ENCODE measurements around the gene TMPRSS6.

TMPRSS6 gene

DNA sequence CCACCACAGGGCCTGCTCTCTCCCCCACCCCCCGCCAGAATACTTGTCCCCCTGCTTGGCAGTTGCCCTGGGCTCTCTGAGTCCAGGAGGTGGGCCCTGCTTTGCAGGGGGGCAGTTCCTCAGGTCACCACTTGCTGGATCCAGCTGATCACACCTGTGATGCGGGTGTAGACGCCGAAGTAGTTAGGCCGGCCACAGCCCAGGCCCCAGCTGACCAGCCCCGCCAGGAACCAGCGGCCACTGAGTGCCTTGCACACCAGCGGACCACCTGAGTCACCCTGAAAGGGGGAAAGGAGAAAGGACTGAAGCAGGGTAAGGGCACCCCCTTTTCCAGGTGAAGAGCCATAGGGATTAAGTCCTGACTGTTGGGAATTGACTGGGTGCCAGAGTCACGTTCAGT lies 43.6 kb downstream of the TMPRSS6 start:
- no peak for DNase-seq (ENCODE audit: low read depth)

DNA sequence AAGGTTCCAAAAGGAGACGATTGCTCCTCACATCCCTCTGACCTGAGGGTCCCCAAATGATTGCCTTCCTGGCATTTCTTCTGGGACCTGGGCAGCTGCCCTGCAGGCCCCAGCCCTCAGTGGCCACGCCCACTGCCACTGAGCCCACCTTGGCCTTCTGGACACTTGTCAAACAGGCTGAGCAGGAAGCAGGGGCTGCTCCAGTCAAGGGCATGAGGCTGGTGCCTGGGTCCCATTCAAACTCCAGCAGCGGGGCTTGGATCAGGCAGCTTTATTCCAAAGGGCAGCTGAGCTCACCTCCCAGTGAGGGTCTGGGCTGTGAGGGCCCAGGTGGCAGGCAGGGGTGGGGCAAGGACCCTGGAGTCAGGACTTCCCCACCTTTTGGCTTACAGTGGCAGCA lies 44.3 kb downstream of the TMPRSS6 start:
- no peak for DNase-seq (ENCODE audit: low read depth)

DNA sequence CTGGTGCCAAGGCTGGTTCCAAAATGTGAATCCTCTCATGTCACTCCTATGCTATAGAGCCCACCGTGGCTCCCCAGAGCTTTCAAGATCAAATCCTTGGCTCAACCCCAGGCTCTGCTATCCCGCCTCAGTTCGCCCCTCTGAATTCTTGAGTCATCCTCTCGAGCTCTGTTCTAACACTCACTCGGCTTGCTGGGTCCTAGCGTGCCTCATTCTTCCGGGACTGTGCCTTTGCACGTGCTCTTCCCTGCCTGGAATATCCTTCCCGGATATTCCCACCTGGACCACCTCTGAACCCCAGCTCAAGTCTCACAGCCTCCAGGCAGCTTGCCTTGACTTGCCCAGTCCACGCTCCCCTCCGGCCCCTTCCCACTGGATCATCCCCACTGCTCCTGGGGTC lies 45.0 kb downstream of the TMPRSS6 start:
- DNase-seq (ENCODE audit: low read depth) = no peak

DNA sequence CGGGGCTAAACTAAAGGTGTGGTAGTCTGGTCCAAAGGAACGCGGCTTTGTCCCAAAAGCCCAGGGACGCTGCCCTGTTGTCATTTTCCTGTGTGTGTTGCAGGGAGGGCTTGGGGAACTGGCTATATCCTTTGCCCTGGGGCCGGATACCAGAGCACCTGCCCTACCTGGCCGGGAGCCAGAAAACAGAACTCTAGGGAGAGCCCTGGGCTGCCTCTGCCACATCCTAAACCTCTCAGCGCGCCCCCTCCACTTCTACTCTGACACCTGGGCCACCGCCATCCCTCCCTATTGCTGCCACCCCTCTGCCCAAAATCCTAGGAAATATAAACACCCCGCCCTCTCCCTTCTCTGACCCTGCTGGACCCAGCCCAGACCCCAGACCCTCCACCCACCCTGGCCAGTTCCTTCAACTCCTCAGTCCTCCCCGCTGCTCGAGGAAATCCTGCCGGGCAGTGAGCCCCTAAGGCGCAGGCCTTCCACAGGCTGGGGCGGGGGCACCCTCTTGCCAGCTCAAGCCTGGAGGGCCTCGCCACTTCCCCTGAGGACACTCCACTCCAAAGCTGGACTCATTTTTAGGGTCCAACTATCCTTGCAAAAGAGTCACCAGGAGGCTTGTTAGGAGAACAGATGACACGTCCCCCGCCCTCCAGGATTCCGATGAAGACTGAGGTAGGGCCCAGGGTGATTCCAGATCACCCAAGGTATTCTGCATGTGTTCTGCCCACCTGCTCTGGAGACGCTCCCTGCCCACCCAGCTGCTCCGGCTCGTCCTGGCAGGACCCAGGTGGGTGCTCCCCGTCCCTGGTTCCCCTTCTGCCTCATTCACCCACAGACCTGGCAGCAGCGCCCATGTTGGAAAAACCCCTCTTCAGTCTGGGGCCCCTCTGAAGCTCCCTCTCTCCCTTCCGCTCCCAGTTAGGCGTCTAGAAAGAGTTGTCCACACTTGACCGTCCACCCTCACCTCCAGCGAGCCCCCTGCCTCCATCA lies 45.8 kb downstream of the TMPRSS6 start:
- DNase-seq (ENCODE audit: low read depth) = no peak

DNA sequence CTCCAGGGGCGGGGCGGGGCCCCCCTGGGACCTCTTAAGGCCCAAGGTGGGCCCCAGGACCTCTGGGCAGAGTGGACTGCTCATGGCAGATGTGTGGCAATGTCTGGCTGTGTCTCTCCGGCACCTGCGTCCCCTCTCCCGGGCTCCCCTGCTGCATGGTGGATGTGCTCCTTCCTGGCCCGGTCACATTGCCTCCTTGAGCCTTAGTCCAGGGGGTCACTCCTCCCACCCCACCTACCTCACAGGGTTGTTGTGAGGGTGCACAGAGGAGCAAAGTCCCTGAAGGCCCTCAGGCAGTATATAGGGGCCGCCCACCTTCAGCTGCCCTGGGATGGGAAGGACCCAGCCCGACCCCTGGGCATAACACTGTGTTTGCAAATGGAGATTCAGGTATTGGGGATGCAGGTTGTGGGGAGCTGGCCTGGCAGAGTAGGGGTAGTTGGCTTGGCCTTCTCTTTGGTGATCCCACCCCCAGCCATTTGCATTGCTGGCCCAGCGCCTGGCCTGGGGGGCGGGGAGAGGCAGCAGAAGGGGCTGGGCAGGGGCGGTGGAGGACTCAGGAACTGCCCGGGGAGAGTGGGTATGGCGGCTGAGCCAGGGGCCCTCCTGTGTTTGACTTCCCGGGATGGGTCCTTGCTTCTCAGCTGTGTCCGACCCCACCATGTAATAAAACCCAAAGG lies 46.7 kb downstream of the TMPRSS6 start:
- DNase-seq (ENCODE audit: low read depth) = no peak

DNA sequence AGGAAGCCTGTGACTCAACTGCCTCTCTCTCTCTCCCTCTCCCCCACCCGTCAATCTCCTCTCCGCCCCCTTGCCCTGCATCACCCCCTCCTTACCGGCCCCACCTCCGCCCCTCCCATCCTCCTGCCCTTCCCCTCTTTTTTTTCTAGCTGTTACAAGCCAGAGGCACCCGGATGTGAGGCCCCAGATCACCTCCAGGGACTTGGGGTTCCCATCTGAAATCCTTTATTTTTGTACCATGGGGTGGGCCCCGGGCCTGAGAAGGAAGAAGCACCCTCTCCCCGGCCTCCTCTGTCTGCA lies 47.2 kb downstream of the TMPRSS6 start:
- no peak for DNase-seq (ENCODE audit: low read depth)

DNA sequence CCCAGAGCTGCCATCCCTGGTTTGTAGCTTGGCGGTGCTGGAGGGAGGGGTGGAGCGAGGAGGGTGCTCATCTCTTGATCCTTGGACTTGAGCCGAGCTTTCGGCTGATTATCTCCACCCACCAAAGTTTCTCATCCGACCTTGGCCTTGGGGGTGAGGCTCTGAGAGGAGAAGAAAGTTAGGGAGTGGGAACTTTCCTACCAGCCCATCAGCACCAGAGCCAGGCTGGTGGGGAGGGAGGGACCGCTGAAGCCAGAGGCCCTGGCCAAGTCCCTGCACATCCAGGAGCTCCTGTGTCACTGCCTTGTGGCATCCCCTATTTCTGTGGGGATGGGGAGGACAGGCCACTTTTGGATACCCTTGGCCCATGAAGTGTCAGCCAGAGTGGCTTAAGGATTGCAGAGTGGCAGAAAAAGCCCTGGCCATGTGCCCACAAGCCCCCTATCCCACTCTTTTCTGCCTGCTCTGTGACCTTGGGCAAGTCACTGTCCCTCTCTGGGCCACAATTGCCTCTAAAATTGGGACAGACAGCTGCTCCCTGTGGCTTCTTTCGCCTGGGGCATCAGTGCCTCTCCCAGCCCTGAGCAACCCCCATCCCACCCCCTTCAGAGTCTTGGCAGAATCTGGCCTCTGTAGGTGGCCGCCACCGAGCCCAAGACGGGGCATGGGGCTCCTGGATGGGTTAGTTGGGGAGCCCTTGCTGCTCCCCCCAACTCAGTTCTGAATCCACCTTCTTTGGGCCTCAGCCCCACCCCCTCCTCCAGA lies 47.7 kb downstream of the TMPRSS6 start:
- no peak for DNase-seq (ENCODE audit: low read depth)

DNA sequence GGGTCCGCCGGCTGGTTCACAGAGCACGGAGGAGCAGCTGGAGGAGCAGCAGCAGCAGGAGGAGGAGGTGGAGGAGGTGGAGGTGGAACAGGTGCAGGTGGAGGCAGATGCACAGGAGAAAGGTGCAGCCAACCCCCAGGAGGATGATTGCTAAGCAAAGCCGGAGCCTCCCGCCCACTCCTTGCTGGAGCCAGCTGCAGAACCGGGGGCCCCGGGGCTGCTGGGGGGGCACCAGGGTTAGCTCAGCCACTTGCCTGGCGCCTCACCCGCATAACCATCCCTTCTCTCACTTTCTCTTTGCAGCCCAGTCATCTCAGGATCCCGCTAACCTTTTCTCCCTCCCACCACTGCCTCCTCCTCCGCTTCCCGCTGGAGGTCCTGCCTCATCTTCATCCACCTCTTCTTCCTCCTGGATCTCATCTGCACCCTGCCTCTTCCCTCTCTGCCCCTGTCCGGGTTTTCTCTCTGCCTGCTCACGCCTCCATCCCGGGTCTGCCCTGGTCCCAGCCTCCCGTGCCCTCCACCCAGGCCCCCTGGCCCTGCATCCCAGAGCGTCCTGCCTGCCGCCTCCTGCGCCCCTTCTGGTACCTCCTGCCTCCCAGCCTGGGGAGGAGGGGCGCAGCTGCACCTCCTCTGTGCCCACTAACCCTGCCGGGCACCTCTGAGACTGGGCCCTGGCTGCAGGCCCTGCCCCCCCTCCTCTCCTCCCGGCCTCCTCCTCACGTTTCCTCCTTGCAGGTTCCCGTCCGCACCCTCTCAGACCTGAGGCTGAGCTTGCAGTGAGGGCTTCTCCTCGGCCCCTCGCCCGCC lies 48.5 kb downstream of the TMPRSS6 start:
- DNase-seq (ENCODE audit: low read depth) = no peak

DNA sequence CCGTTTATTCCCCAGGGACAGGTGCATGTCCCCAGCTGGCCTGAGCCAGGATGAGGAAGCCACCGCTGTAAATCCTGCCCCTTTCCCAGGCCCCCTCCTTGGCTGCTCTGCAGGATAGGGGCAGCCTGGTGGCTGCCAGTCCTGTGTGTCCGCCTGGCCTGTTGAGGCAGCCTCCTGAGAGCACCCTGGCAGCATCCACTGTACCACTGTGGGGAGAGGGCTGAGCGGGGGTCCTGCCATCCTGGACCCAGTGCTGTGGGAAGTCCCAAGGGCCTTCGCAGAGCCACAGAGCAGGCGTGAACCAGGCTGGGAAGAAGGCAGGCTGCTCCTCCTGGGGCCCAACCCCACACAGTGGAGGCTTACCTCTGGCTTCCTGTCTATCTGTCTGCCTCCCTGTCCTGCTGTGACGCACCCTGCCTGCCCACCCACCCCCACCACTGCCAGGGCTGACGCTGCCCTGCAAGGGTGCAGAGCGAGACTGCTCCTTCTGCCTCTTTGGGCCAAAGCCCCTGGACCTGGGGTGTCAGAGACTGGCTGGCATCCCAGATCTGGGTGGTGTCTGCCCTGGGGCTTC lies 49.5 kb downstream of the TMPRSS6 start:
- no peak for DNase-seq (ENCODE audit: low read depth)

DNA sequence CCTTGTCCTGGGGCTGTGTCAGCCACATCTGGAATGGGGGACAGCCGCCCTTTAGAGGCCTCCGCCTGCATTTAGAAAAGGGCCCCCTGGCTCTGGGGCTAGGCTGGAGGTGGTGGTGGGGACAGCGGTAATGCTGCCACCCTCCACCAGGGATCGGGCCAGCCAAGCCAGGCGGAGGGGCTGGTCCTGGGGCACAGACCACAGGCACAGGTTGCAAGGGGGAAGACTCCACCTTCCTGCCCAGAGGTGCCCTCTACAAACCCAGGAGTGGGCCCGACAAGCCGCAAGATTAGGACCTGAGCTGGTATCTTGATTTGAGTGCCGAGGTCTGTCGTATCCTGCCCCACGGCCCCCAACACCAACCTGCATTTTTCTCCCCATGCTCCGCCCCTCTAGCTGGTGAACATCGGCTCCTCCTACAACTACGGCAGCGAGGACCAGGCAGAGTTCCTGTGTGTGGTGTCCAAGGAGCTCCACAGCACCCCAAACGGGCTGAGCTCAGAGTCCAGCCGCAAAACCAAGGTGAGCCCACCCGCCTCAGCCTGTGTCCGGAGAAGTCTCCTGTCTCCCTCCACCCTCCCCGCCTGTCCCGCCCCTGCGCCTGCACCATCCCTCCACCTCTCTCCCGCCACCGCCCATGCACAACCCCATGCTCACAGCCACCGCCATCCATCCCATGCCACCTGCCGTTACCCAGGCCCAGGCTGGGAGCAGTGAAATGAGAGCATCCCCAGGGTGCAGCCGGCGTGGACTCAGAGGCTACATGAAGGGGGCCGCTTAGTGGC lies 50.4 kb downstream of the TMPRSS6 start:
- no peak for DNase-seq (ENCODE audit: low read depth)

DNA sequence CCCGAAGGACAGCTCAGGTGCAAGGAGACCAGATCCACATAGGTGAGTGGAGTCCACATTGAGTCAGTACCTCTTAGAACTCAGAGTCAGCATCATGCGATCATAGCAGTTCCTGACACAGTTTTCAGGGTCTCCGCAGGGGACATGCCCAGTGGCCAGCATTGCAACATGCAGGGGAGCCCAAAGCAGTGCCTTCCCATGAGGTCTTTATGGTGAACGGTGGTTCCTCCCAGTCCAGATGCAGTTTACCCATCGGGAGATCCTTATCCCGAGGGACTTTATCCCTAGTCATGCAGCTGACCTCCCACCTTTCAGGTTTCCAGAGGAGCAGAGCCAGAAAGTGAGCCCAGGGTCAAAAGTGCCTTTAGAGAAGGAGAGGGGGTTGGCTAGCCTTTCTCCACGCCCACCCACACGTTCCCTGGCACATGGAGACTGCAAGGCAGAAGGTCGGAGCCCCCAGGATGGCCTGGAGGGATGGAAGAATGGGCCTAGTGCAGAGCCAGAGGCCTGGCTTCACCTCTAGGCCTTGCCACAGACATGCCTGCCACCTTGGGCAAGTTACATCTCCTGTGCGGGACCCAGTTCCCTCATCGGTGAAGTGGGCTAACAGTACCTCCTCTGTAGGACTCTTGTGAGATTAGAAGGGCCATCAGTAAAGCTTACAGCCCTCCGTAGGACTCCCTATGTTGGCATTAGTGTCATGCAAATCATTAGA lies 51.6 kb downstream of the TMPRSS6 start:
- no peak for DNase-seq (ENCODE audit: low read depth)

DNA sequence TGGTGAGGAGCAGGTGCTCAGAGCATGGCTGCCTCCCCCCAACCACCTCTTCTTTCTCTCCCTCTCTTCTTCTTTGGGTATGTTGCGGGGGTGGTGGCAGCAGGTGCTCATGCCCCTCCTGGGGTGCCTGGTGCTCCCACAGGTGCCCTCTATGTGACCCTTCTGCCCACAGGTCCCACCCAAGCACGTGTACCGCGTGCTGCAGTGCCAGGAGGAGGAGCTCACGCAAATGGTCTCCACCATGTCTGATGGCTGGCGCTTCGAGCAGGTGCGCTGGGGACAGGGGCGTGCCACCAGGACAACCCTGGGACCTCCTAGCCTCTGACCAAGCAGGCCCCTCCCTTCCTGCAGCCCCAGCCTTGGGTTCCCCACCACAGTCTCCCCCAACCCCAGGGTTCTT lies 52.3 kb downstream of the TMPRSS6 start:
- DNase-seq (ENCODE audit: low read depth) = no peak

DNA sequence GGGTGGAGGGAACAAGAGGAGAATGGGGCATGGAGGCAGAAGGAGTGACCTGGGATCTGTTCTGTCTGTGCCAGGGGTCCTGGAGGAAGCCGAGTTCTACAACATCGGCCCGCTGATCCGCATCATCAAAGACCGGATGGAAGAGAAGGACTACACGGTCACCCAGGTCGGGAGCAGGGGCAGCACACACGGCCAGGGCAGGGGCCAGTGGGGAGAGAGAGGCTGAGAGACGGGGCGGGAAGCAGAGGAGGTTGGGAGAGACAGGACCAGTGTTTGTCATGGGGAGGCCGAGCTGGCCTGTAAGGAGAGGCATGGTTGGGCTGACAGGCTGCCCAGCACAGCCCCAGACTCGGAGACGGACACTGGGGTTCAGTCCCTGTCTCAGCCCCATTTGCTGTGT lies 53.3 kb downstream of the TMPRSS6 start:
- DNase-seq (ENCODE audit: low read depth) = no peak

DNA sequence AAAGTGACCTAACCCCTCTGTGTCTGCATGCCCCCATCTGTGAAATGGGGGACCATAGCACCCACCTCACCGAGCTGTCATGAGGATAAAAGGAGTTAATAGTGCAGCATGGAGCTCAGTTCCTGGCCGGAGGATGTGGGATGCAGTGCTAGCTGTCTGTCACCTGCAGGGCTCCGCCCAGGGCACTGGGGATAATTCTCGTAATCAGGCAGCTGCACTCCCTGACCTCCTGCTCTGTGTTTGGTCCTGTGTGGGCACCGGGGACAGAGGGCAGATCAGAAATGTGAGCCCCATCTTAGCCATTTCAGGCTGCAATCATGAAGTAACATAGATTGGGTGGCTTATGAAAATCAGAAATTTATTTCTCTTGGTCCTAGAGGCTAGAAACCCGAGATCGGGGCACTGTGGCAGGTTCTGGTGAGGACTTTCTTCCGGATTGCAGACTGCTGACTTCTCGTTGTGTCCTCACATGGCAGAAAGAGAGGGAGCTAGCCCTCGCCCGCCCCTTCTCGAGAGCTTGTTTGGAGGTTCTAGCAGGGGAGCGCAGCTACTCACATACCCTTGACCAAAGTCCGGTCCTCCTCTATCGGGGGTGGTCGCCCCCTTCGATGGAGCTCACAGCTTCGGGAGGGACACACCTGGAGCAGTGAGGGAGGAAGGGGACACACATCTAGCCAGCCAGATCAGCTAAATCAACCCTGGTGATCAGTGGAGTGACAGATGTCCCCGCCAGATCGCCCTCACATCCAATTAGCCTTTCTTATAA lies 54.7 kb downstream of the TMPRSS6 start:
- DNase-seq (ENCODE audit: low read depth) = no peak

DNA sequence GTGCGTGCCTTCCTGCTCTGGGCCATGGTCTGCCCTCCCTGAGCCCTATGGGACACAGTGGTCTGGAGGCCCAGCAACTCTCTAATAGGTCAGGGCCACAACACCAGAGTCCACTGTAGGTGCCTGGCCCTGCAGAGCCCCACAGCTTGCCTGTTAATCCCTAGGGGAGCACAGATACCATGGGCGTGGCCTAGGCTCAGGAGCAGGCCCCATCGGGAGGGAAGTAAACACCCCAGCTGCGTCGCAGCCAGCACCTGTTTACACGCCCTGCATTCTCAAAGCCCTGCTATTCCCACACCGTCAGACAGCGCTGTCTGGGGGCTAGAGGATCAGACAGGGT lies 55.5 kb downstream of the TMPRSS6 start:
- DNase-seq (ENCODE audit: low read depth) = no peak

DNA sequence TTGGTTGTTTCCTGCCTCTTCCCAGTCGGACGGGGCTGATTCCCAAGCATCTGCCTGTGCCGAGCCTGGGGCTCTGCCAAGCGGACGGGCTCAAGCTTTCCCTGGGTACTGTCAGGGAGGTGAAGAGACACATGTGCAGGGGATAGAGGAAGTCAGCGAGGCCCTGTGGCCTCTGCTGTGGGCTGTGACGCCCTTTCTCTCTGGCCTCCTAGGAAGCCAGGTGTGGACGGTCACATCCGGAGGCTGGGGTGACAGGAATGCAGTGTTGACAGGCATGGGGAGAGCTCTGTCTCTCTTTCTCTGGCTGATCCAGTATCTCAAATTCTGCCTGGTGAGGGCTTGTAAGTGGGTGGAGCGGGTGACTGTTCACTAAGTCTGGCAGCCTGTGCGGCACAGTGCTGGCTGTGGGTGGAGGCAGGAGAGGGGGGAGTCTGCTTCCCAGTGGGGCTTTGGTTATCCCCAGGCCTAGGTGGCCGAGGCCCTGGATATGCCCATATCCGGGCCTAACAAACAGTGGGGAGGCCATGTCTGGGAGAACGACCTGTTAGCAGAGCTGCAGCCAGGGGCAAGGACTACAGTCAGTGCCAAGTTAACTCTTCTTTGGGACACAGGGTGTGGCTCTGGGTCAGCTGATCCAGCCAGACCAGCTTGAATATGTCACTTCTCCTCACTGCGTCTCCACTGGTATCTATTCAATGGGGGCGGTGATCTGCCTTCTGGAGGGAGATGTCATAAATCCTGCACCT lies 56.0 kb downstream of the TMPRSS6 start:
- DNase-seq (ENCODE audit: low read depth) = no peak

DNA sequence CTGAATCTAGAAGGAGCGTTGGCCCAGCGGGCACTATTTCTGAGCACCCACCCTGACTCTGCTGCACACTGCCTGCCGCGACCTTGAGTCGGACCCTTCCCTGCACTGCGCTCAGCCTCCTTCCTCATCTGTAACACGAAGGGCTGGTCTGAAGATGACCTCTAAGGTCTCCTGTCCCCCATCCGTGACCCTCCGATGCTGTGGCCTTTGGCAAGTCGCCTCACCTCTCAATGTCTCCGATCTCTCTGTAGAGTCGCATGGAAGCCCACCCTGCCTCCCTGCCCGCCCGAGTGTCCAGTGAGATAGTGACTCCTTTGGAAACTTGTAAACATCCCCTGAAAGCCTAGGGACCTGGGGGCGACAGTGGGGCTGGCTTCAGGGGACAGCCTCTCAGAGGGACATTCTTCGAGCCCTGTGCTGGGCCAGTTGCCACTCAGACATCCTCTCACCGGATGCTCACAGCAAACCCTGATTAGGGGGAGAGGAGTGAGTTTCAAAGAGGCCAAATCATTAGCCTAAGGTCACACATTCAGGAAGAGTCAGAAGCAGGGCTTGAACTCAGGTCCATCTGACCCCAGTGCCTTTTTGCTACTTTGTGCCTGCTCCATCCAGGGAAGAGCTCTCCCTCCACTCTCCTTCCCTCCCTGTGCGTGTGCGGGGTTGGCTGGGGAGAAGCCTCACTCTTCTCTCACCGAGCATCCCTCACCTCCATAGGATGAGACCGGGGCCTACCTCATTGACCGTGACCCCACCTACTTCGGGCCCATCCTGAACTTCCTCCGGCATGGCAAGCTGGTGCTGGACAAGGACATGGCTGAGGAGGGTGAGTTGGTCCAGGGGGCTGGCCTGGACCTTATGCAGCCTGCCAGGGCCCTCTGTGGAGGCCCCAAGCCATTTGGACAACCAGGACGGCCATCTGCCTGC lies 56.9 kb downstream of the TMPRSS6 start:
- DNase-seq (ENCODE audit: low read depth) = no peak

Measured in activated gamma-delta T cell treated with anti-CD3 and anti-CD28 coated beads, Interleukin-2, amount 50 U/mL, for 16 hours (primary cell).